GM21825 (cell line): ENCODE measurements around the gene MARCHF10.
"Not testable (repeated sequence)": the region's sequence is repeated elsewhere in the genome, so short reads cannot be mapped to it uniquely, and the experiment has no call there.

Experiments
- ATAC-seq: cut with Tn5 transposase; IDR thresholded peaks from one replicate; pipeline ENCODE4 v1.9.1; 2021; ENCODE audit warnings: mild to moderate bottlenecking, moderate library complexity; ENCODE audit not compliant: unreplicated experiment

The MARCHF10 gene

DNA sequence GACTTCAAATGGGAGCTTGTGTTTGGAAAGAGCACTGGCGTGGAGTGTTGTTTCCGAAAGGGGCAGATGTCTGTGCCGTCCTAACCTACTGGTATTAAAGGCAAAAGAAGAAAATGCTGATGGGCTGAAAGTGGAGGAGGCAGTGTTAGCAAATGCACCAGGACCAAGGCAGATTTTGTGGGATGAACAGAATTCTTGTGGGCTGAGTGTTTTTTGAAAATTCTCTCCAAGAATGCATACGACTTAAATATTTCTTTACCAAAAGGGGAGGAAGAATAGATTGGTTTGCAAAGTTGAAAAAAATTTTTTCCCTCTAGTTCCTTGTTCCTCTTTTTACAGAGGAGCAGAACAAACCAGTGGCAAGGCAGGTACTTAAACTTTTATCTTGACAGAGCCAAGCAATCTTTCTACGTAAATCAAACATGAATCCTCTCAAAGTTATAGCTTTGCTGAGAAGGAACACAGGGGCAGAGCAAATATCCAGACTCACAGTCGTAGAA, 16.8 kb downstream of the MARCHF10 start:
- no peak for ATAC-seq

GRCh38 chr17:62790564-62790986, 17.5 kb downstream of the MARCHF10 start:
- ATAC-seq: no peak

DNA sequence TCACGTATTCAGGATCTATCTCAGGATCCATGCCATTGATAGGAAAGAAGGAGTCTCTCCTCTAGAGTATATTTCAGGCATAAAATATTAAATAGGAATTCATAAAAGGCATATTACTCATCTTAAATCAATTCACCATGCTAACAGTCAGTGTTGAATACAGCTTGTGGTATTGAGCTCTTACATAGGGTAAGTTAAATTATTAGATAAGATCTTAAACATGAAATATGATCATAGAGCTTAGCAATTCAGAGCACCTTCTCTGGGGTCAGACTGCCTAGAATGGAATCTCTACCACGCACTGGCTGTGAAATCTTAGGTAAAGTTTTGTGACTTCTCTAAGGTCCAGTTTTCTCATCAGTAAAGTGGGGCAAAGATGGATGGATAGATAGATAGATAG, 20.7 kb downstream of the MARCHF10 start:
- ATAC-seq: no peak

- no peak for ATAC-seq
Observed at GRCh38 chr17:62786646-62787045, 21.5 kb downstream of the MARCHF10 start.

DNA sequence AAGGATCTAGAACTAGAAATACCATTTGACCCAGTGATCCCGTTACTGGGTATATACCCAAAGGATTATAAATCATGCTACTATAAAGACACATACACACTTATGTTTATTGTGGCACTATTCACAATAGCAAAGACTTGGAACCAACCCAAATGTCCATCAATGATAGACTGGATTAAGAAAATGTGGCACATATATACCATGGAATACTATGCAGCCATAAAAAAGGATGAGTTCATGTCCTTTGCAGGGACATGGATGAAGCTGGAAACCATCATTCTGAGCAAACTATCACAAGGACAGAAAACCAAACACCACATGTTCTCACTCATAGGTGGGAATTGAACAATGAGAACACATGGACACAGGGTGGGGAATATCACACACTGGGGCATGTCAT, 22.1 kb downstream of the MARCHF10 start:
- not testable (repeated sequence) for ATAC-seq

DNA sequence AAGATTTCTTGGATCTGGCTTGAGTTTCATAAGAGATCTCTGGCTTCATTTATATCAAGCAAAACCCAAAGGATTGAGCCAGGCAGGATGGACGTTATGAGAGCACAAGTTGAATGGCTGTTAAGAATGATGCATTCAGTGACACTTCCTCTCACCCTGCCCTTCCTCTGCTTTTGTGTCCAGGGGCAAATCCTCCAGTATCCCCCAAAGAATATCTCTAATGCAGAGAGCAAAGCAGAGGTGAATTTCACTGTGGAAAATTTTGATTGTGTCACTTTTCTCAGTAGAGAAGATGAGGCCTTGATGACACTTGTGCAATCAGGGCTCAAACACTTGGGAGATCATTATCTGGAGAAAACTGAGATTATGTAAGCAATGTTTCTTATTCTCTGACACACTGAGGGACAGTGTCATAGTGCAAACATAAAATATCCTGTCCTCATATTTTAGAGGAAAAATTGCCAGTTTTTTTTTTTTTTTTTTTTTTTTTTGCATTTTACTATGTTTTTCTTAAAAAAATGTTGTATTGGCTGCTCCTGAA, 25.3 kb downstream of the MARCHF10 start:
- no peak for ATAC-seq

GRCh38 chr17:62781831-62782251, 26.3 kb downstream of the MARCHF10 start:
- no peak for ATAC-seq

DNA sequence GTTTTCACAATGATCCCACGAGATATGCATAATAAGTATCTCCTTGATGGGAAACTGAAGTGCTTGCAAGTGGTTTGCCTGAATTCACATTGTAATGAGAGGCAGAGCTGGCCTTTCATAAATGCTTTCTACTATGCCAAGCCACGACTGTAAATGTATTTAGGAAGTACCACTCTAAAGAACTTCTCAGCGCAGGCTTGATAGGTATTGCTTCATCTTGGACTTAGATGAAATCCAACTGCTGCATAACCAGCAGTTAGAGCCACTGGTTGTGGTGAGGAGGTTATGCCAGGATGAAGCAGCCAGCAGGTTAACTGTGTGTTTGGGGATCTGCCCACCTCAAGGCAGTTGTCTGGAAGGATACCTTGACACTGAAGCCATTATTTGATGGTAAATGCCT, 26.8 kb downstream of the MARCHF10 start:
- ATAC-seq: no peak

DNA sequence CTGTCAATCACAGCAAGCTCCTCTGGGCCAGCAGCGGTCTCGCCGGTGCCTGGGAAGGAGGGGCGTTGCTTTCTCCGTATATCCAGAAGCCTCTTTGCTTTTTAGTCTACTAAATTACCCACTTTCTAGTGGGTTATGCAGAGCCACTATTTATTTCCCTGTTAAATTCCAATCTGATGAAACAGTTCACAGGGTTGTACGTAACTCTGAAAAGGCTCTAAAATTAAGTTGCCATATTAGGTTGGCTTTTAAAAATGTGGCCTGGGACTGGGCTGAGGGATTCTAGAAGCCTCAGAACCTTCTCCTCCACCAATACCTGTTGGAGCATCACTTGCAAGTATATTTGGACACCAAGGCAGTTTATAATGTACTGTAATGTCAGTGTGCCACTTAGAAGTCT, 27.2 kb downstream of the MARCHF10 start:
- ATAC-seq: no peak

GRCh38 chr17:62780269-62780668, 27.8 kb downstream of the MARCHF10 start:
- ATAC-seq: no peak

DNA sequence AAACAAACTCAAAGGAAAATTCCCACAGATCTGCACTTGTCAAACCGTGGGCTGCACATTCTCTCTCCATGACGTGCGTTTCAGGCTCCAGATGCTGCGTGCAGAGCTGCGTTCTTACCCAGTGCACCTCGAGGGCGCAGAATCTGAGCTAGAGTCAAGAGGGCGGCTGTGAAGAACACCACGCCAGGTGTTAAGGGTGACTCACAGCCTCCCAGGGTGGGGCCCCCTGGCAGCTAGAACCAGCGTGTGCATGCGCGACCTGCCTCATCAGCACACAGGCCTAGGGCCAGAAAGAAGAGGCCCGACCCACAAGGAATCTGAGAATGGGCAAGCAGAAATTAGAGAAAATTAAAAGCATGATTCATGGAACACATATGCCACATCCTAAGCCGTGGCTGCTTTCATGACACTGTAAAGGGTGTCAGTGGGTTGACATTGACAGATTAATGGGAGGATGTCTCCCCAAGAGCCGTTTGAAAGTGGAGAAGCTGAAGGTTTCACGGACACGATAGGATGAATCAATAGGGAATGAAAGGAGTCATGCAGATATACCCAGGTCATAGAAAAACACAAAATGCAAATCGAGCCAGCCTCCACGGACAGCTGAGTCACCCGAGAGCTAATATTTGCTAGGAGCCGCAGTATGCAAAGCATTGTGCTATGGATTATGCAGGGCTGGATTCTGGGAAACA, 29.0 kb downstream of the MARCHF10 start:
- ATAC-seq: no peak

GRCh38 chr17:62775876-62776275, 32.2 kb downstream of the MARCHF10 start:
- ATAC-seq: no peak

DNA sequence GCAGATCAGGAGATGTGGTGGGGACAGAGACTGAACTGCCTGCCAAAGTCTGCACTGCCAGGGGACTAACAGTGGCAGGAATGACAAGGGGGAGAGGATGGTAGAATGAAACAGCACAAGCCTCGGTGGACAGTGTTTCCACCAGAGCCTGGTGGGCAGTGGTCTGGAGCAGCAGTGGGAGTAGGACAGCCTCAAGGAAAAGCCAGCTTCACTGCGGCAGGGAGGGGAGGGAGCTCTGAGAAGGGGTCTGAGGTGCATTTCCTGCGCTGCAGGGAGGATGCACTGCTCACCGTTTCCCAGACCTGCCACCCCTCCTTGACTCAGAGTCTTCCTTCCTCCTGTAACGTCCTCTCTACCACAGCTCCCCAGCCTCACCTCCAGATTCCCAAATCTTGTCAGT, 33.8 kb downstream of the MARCHF10 start:
- ATAC-seq: no peak

GRCh38 chr17:62767997-62768396, 40.1 kb downstream of the MARCHF10 start:
- ATAC-seq: no peak

GRCh38 chr17:62765351-62765750, 42.8 kb downstream of the MARCHF10 start:
- ATAC-seq: no peak

GRCh38 chr17:62763891-62764600, 44.1 kb downstream of the MARCHF10 start:
- ATAC-seq: no peak

GRCh38 chr17:62761884-62762283, 46.2 kb downstream of the MARCHF10 start:
- no peak for ATAC-seq

- ATAC-seq: no peak
Observed at GRCh38 chr17:62760945-62761267, 47.2 kb downstream of the MARCHF10 start.

DNA sequence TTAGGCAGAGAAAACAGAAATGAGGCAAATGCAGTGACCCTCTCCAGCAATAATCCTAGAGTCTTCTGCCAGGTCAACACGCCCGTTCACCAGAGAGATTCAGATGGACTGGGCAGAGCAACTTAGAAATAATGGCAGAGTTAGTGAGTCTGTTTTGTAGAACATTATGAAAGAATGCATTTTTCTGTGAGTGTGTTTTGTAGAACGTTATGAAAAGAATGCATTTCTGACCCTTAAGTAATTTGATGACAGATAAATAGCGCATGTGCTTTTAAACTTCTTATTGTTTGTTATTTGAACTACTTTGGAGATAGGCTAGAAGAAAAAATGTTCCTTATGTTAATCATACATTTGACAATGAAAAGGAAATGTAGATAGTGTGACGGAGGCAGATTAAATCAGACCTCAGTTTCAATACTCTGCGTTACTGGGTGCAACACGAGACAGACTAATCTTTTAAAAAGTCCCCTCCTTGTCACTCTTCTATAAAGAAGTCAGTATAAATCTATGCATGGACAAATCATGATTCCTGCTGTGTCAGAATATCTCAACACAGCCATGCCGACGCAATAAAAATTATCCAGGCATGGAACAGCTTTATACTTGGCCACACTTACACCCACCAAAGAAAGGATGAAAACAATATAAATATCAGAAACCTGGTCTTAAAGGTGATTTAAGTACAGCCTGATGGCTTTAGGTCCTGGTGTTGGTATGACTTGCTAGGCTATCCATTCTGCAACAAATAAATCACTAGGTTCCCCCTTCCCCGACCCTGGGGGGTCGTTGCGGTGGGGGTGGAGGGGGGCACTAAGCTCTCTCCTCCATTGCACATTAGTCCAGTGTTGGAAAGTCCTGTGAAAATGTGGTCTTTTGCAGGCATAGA, 47.8 kb downstream of the MARCHF10 start:
- ATAC-seq: no peak

DNA sequence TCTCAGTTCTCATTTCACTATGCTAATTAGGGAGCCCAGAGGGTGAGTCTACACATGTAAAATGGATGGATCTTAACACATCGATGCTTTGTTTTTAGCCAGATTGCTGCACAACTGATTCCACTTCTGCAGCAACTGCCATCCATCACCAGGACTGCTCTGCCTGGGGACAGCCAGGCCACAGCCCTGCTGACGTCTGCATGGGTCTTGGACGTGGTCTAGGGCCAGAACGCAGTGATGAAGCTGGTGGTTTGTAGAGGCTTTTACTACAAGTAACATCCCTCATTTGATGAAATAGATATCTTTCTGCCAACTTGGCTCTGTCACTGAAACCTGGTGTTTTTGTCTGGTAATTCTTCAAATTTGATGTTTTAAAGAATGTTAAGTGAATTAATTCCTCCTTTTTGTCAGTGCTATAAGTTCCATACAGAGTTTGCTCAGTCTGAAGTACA, 50.6 kb downstream of the MARCHF10 start:
- no peak for ATAC-seq

GRCh38 chr17:62756198-62756597, 51.9 kb downstream of the MARCHF10 start:
- ATAC-seq: no peak
